Dedifferentiated amniotic fluid mesenchymal stem cell (primary cell): Measurements from ENCODE around the gene ANKS1A.
A peak's percentile ranks its signal among the peaks of the same experiment; 100 is the strongest.
"Not testable (repeated sequence)": the region's sequence is repeated elsewhere in the genome, so short reads cannot be mapped to it uniquely, and the experiment has no call there.

Experiments used
- DNase-seq: peaks from one replicate; pipeline ENCODE4 v3.0.0-alpha.2; 2016; ENCODE audit errors: extremely low spot score

Gene ANKS1A

GRCh38 chr6:34990971-34991560, 102.0 kb downstream of the ANKS1A start:
- DNase-seq: peak; percentile 70

- DNase-seq: no peak
These were observed 103.3 kb downstream of the ANKS1A start for GRCh38 chr6:34992376-34992775.

- DNase-seq: no peak
These were observed 104.2 kb downstream of the ANKS1A start for GRCh38 chr6:34993213-34993612.

- no peak for DNase-seq
These were observed 105.6 kb downstream of the ANKS1A start for GRCh38 chr6:34994693-34995092.

- DNase-seq: not testable (repeated sequence)
These were observed 109.4 kb downstream of the ANKS1A start for GRCh38 chr6:34998417-34998816.

- not testable (repeated sequence) for DNase-seq
These were observed 110.1 kb downstream of the ANKS1A start for GRCh38 chr6:34999153-34999552.

GRCh38 chr6:34999962-35000361, 110.9 kb downstream of the ANKS1A start:
- not testable (repeated sequence) for DNase-seq

- not testable (repeated sequence) for DNase-seq
These were observed 112.3 kb downstream of the ANKS1A start for GRCh38 chr6:35001349-35001748.

- DNase-seq: not testable (repeated sequence)
These were observed 115.0 kb downstream of the ANKS1A start for GRCh38 chr6:35003886-35004530.

GRCh38 chr6:35007016-35007415, 118.0 kb downstream of the ANKS1A start:
- no peak for DNase-seq

- no peak for DNase-seq
These were observed 119.8 kb downstream of the ANKS1A start for GRCh38 chr6:35008858-35009257.

- DNase-seq: no peak
These were observed 122.3 kb downstream of the ANKS1A start for GRCh38 chr6:35011096-35012041.

- no peak for DNase-seq
These were observed 124.6 kb downstream of the ANKS1A start for GRCh38 chr6:35013701-35014100.

GRCh38 chr6:35014341-35014740, 125.3 kb downstream of the ANKS1A start:
- no peak for DNase-seq

GRCh38 chr6:35014786-35015185, 125.7 kb downstream of the ANKS1A start:
- DNase-seq: no peak

- DNase-seq: no peak
These were observed 126.4 kb downstream of the ANKS1A start for GRCh38 chr6:35015476-35015875.

- DNase-seq: no peak
These were observed 126.9 kb downstream of the ANKS1A start for GRCh38 chr6:35015996-35016395.

- peak; percentile 74 for DNase-seq
These were observed 127.7 kb downstream of the ANKS1A start for GRCh38 chr6:35016502-35017321.

GRCh38 chr6:35017411-35018181, 128.5 kb downstream of the ANKS1A start:
- DNase-seq: no peak

GRCh38 chr6:35018182-35018519, 129.1 kb downstream of the ANKS1A start:
- DNase-seq: no peak

- DNase-seq: no peak
These were observed 129.7 kb downstream of the ANKS1A start for GRCh38 chr6:35018746-35019145.
